Stimulated activated CD4-positive, alpha-beta T cell treated with anti-CD3 and anti-CD28 coated beads, Interleukin-1b, Interleukin-23, amount 100 ng/mL, for 4 hours (primary cell): ENCODE data around the gene LAMB3.

Source experiments
- DNase-seq, 2 donors: peaks; one replicate each; pipeline ENCODE4 v3.0.0-alpha.2; 2020; ENCODE audit warnings: low read depth in 2 of 2

The LAMB3 gene

DNA sequence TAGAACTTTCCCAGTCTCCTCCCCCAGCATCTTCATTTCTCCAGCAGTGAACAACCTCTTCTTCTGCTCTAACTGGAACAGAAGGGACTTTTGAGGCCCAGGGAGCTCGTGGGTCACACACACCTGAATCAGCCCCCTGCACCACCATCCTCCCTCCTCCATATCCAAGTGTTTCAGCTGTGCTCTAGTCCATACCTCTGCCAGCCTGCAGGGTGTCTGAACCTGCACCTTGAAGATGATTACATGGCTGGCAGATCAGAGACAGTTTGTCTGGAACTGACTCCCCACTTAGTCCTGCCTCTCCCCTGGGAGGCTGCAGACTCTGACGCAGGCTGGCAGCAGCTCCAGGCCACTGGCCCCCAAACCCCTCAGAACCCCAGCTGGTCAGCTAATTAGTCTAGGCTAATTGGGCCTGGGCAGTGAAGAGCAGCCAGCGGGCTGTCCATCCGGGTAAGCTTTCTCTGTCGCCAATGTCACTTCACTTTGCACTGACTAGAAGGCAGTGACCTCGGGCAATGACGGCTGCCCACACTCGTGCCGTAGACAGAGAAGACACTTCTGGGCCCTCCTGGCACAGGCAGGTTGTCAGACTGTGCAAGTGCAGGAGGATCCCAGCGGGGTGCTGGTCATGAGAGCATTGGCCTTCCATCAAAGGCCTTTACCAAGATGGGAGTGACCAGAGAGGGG is 56.5 kb downstream of the LAMB3 start:
- DNase-seq, result no peak

GRCh38 chr1:209595028-209595427 is 57.2 kb downstream of the LAMB3 start:
- no peak for DNase-seq

DNA sequence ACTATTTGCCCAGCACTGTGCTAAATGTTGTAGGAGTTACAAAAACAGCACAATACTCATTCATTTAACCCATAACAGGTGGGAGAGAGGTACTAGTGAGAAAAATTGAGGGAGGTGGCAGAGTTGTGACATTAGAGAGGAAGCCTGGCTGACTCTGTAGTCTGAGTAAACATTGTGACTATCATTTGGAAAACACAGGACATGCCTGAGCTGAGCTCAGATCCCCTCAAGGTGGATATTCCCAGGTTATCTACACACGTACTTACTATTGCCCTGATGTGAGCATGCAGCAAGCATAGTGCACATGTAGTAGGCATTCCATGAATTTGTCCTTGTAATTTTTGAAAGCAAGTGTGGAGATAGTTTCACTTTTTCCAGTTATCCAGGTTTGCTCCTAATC is 57.8 kb downstream of the LAMB3 start:
- DNase-seq, result no peak

DNA sequence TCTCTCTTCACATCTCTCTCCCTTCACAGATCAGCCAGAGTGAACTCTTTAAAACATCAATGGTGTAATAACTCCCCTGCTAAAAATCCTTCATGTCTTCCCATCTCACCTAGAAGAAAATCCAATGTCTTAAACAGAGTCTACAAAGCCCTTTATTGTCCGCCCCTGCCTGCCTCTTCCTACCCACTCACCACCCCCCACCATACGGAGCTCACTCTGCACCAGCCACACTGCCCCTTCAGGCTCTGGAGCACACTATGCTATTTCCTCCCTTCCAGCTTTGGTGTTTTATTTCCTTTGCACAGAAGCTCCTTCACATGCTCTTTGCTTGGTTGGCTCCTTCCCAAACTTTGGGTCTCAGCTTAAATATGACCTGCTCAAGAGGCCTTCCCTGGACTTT is 58.5 kb downstream of the LAMB3 start:
- DNase-seq, result no peak

GRCh38 chr1:209590405-209590804 is 61.8 kb downstream of the LAMB3 start:
- DNase-seq, result no peak

DNA sequence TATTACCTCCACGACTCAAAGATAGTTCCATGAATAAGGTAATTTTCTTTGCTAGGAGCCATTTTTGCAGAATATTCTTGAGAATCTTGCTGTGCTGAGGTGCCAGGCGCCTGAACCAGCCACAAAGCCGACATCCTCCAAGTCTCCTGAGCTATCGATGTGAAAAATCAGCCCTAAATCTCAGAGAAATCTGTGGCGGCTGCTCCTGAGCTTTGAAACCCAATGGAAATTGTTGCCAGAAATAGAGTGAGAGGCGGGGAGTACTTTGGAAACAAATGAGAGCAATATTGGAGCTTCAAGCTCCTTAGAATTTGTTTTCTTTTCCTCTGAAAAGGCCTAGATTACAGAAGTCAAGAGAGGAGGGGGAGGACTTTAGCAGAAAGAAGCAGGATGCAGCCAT is 62.4 kb downstream of the LAMB3 start:
- DNase-seq, result no peak

DNA sequence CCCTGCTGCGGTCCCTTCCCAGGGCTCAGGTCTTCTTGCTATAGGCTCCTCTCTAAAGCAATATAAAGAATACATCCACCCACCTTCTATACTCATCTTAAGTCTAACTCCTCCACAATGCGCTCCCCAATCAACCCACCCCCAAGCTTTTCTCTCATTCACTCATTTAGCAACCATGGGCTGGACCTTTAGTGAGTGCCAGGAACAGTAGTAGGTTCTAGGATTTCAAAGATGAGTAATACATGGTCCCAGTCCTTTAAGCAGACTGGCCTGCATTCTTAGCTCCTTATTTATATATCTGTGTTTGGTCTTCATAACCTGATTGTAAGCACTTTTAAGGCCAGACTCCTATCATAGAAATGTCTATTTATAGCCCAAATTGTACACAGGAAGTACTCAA is 62.8 kb downstream of the LAMB3 start:
- DNase-seq, result no peak

- DNase-seq, result no peak
Observed at GRCh38 chr1:209587789-209588188, 64.4 kb downstream of the LAMB3 start.

DNA sequence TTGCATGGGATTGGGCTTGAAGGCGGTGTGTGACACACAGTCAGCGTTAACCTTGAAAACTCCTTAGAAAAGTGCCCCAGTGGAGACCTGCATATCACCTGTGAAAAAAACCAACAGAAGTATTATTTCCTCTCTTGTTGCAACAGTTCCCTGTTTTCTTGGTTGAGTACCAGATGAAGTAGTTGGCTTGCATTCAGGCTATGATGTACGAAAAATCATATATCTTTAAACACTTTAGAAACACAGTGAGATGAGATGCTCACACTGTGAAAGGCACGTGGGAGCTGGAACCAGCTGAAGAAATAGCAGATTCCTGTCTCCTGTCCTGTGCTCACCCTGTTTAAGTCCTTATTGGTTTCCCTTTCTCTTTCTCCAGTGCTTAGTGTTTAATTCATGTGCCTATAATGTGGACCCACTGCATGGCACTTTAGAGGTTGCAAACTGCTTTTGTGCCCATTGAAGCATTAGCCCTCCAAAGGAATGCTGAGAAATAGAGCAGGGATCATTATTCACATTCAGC is 65.9 kb downstream of the LAMB3 start:
- no peak for DNase-seq

GRCh38 chr1:209585672-209586071 is 66.6 kb downstream of the LAMB3 start:
- no peak for DNase-seq

DNA sequence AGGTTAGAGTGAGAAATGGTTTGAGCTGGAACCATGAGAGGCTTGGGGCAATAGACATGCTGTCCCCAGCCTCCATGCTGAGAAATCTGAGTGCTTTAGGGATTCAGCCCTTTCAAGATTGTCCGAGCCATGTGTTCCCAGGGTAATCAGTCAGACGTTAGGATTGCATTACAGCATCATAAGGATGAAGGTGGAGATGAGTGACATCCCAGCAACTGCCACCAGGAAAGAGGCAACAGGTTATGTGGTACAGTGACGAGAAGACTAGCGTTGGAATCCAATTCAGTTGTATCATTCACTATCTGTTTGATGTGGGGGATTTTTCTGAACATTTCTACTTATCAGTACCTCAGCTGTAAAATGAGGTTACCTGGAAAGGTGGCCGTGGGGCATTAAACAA is 67.0 kb downstream of the LAMB3 start:
- no peak for DNase-seq

DNA sequence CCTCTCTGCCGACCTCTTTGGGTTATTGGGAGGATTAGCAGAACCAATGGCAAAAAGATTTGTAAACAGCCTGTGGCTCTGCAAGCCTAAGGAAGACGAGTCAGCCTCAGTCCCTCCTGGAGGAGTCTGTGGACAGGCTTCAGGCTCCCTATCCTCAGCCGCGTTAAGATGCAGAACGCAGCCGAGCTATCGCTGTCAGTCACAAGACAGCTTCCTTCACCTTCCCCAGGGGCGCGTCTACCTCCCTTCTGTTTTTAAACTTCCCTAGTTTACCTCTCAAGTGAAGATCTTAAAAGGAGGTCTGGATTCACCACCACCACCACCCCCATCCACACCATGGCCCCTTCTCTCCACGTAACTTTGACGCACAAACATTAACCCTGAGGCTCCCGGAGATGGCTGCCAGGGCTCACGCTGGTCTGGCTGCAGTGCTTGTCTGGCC is 68.0 kb downstream of the LAMB3 start:
- DNase-seq, result no peak

DNA sequence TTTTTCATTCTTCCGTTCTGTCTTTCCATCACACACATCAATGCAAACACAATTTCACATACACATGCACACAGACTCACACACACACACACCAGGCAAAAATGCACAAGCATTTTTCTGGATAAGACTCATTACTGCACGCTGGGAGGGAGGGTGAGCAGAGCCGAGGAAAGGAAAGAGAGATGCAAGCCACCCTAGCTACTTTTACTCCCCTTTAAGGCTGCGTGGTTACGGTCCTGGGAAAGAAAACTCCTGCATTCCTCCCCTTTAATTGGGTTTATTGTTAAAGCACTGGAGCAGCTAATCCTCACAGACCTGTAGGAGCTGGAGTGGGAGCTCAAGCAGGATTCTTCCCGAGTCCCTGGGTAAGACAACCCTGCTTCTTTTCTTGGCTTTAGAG is 68.8 kb downstream of the LAMB3 start, which contains the start of gene CAMK1G:
Gene CAMK1G (plus strand): TSS at position 307 of the 400 bp plus-strand sequence. CDS start 11,270 bp downstream, outside the sequence.
- DNase-seq, result no peak

DNA sequence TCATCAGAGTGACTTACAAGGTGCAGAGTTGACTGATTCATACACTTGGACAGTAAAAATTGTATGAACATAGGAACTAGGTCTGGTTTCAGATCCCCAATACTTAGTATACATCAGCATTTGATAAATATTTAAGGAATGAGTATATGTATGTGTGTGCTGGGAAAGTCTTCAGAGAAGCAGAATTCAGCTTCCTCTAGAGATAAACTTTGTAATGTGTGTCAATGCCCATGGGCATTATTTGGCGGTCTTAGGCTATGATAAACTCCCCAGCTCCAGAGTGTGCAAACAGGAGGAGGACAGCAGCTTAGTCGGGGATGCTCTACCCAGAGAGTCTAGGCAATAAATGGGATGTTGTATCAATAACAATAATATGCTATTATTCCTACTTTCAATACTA is 71.6 kb downstream of the LAMB3 start:
- DNase-seq, result no peak

GRCh38 chr1:209577346-209577745 is 74.9 kb downstream of the LAMB3 start:
- no peak for DNase-seq

GRCh38 chr1:209576392-209577197 is 75.6 kb downstream of the LAMB3 start:
- DNase-seq, result peak; percentile 42 to 57

- no peak for DNase-seq
Observed at GRCh38 chr1:209570743-209571142, 81.5 kb downstream of the LAMB3 start.

DNA sequence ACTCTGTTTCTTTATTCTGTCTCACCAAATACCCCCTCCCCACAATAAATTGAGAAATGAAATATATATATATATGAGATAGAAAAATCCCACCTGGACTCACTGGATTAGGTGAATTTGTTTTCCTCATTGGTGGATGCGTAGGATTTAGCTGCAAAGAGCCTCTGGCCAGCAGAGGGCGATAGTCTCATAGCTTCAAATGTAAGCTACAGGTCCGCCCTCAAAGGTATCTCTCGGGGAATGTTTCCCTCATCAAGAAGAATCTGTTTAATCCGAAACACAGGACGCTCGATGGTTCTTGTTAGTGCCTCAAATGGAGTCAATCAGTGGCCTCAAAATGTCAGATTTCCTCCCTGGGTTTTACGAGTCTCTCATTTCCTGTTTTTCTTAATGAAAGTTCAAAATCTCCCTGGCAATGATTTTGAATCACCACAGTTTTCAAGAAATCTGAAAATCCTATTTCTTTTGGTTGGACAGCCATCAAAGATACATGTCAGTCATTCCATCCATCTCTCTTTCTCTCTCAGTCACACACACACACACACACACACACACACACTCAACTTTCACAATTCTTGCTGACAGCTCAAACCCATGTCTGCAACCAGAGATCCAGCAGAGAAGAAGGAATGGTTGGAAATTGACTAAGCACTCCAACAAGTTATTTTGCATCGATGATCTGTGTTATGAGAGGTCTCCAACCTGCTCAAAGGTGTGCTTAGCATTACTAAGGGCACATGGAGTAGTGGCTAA is 82.6 kb downstream of the LAMB3 start:
- DNase-seq, result peak; percentile 63 to 70

DNA sequence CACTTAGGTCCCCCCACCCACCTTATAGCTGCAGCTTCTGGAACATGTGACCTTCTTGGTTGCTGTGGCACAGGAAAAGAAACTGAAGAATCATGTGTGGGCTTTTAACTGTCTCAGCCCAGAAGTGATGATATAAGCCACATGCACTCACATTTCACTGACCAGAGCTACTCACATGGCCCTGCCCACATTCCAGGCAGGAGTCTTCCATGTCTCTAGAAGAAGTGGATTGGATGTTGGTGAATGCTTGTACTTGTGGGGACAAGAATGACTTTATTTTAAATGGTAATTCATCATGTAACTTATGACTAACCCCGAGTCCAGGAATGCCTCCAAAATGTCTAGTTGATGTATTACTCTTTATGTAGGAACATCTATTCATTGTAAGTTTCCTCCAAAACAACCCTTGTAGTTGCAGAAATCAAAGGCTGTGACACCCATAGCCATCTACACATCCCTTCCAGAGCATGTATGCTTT is 84.5 kb downstream of the LAMB3 start:
- no peak for DNase-seq

- peak; percentile 56 to 66 for DNase-seq
Observed at GRCh38 chr1:209565759-209566678, 86.2 kb downstream of the LAMB3 start.
